ENCODE data around the gene G0S2. TPM values are rescaled to one million over a fixed set of nuclear protein-coding genes. Genes with fewer than 3 reads are reported as not detected.

G0S2 gene
- total RNA-seq, 4 donors from 2014 or later = 1.8 to 84.2 (median 26.9) TPM

- Histone ChIP-seq H3K9me3 (no peaks in the 10 kb centered on the region), H3K27me3 (no peaks in the 10 kb centered on the region), H3K27ac (no peak overlapping the region), H3K36me3 (peaks cover 0 to 4% (median 0%) of the 10 kb centered on the region in 4 donors), H3K4me1 (peaks cover 0 to 4% (median 0%) of the 10 kb centered on the region in 4 donors), H3K4me3 (no peak overlapping the region)
- DNase-seq = no peak
- intact Hi-C loops (cut with DNase I; ENCODE audit: low total_unique reads) = no loop called here
- in situ Hi-C loops (cut with MboI; ENCODE audit: low pct_ligation_motif_present in 1 of 4, low pct_unique_long_range_greater_than_20kb in 1 of 4, low sequenced_read_pairs in 3 of 4) = no loop called here
- TF ChIP-seq POLR2A (IDR thresholded peaks at IDR 0.05) (no peak), POLR2AphosphoS5 (IDR thresholded peaks at IDR 0.05) (no peak), EP300 (IDR thresholded peaks at IDR 0.05; ENCODE audit: low read depth) (no peak)
- TF ChIP-seq, protein P1, sequence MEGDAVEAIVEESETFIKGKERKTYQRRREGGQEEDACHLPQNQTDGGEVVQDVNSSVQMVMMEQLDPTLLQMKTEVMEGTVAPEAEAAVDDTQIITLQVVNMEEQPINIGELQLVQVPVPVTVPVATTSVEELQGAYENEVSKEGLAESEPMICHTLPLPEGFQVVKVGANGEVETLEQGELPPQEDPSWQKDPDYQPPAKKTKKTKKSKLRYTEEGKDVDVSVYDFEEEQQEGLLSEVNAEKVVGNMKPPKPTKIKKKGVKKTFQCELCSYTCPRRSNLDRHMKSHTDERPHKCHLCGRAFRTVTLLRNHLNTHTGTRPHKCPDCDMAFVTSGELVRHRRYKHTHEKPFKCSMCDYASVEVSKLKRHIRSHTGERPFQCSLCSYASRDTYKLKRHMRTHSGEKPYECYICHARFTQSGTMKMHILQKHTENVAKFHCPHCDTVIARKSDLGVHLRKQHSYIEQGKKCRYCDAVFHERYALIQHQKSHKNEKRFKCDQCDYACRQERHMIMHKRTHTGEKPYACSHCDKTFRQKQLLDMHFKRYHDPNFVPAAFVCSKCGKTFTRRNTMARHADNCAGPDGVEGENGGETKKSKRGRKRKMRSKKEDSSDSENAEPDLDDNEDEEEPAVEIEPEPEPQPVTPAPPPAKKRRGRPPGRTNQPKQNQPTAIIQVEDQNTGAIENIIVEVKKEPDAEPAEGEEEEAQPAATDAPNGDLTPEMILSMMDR (IDR thresholded peaks at IDR 0.05) = no peak
- 89% methylated on average over 20 of the region's 20 CpGs; no CpG with 5 or more reads in 1 of the 2 donors for WGBS, 2 donors (ENCODE audit: low coverage in 1 of 2)
These were observed 41.0 kb upstream of the G0S2 start for GRCh38 chr1:209634005-209634737.

DNA sequence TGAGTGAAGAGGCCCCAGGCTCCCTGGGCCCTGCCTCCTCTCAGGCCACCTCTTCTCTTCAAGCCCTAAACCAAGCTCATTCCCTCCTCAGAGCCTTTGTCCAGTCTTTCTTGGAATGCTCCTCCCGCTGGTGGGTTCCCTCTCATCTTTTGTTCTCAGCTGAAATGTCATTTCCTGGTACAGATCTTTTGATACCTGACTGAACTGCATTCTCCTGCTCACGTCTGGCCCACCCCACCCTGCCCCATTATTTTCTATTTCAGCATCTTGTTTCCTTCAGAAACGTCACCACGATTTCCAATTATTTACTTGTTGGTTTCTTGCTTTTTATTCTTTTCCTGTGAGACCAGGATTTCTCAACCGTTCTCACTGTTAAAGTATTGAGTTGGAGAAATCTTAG lies 39.4 kb upstream of the G0S2 start:
- in situ Hi-C loops (cut with MboI; ENCODE audit: low pct_ligation_motif_present in 1 of 4, low pct_unique_long_range_greater_than_20kb in 1 of 4, low sequenced_read_pairs in 3 of 4) (no loop called here), intact Hi-C loops (cut with DNase I; ENCODE audit: low total_unique reads) (loop anchor here (5.0 kb wide), 1 partner anchor 1381 kb away; no protein-coding TSS in a partner anchor)
- WGBS, 2 donors (ENCODE audit: low coverage in 1 of 2) = 55 to 85% methylated on average over 2 to 5 of the region's 5 CpGs

DNA sequence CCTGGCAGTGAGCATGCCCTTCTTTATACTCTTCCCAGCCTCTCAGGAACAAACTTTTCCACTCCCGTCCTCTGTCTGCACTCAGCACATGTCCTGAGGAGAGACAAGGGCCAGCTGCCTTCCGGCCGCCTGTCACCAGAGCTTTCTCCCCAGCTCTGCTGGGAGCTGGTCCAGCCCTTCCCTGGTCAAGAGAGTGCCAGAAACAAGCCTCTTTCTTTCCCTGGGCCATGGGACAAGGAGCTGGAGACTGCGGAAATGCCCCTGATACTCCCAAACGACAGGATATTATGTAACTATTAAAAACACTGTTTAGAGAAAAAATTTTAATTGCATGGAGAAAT lies 33.4 kb upstream of the G0S2 start:
- H3K9me3 ChIP-seq = no peaks in the 10 kb centered on the region
- no peaks in the 10 kb centered on the region for H3K27me3 ChIP-seq
- 56% methylated on average over 5 of the region's 5 CpGs; no CpG with 5 or more reads in 1 of the 2 donors for WGBS, 2 donors (ENCODE audit: low coverage in 1 of 2)
- in situ Hi-C loops (cut with MboI; ENCODE audit: low pct_ligation_motif_present in 1 of 4, low pct_unique_long_range_greater_than_20kb in 1 of 4, low sequenced_read_pairs in 3 of 4) (no loop called here), intact Hi-C loops (cut with DNase I; ENCODE audit: low total_unique reads) (no loop called here)
- H3K4me1 ChIP-seq = peaks cover 30 to 47% (median 34%) of the 10 kb centered on the region in 4 donors
- no peak overlapping the region for H3K4me3 ChIP-seq
- TF ChIP-seq POLR2AphosphoS5 (IDR thresholded peaks at IDR 0.05) (peak; percentile 45 to 55 (median 52)), EP300 (IDR thresholded peaks at IDR 0.05; ENCODE audit: low read depth) (no peak), POLR2A (IDR thresholded peaks at IDR 0.05) (no peak)
- TF ChIP-seq, protein P1 (IDR thresholded peaks at IDR 0.05) = no peak
- peak overlapping the region; percentile 37 to 87 (median 83) for H3K27ac ChIP-seq
- H3K36me3 ChIP-seq = no peaks in the 10 kb centered on the region
- peak; percentile 56 for DNase-seq

More for the DNA sequence above, 39.4 kb upstream of the G0S2 start:
- Histone ChIP-seq H3K4me1 (peaks cover 0 to 3% (median 0%) of the 10 kb centered on the region in 4 donors), H3K36me3 (peaks cover 0 to 4% (median 0%) of the 10 kb centered on the region in 4 donors), H3K27ac (no peak overlapping the region), H3K4me3 (no peak overlapping the region), H3K9me3 (no peaks in the 10 kb centered on the region), H3K27me3 (no peaks in the 10 kb centered on the region)
- TF ChIP-seq POLR2A (IDR thresholded peaks at IDR 0.05) = no peak
- TF ChIP-seq EP300 (IDR thresholded peaks at IDR 0.05; ENCODE audit: low read depth) = no peak
- no peak for TF ChIP-seq POLR2AphosphoS5 (IDR thresholded peaks at IDR 0.05)
- TF ChIP-seq, protein P1 (IDR thresholded peaks at IDR 0.05) = no peak
- no peak for DNase-seq

- H3K4me1 ChIP-seq = peaks cover 31 to 53% (median 37%) of the 10 kb centered on the region in 4 donors
- TF ChIP-seq POLR2AphosphoS5 (IDR thresholded peaks at IDR 0.05) (peak in 1 of 3 donors; percentile 50), EP300 (IDR thresholded peaks at IDR 0.05; ENCODE audit: low read depth) (no peak)
- H3K27ac ChIP-seq = peak overlapping the region; percentile 64 to 87 (median 83)
- no peaks in the 10 kb centered on the region for H3K9me3 ChIP-seq
- peak; percentile 70 for DNase-seq
- intact Hi-C loops (cut with DNase I; ENCODE audit: low total_unique reads) (no loop called here), in situ Hi-C loops (cut with MboI; ENCODE audit: low pct_ligation_motif_present in 1 of 4, low pct_unique_long_range_greater_than_20kb in 1 of 4, low sequenced_read_pairs in 3 of 4) (no loop called here)
- WGBS, 2 donors (ENCODE audit: low coverage in 1 of 2) = 16 to 26% methylated on average over 2 to 3 of the region's 3 CpGs
- H3K27me3 ChIP-seq = no peaks in the 10 kb centered on the region
- H3K36me3 ChIP-seq = no peaks in the 10 kb centered on the region
- H3K4me3 ChIP-seq = no peak overlapping the region
These were observed 32.4 kb upstream of the G0S2 start for GRCh38 chr1:209642816-209643215.

Data from transverse colon (tissue), 4 donors.